ENCODE measurements around the gene CAPN9.

CAPN9 gene

DNA sequence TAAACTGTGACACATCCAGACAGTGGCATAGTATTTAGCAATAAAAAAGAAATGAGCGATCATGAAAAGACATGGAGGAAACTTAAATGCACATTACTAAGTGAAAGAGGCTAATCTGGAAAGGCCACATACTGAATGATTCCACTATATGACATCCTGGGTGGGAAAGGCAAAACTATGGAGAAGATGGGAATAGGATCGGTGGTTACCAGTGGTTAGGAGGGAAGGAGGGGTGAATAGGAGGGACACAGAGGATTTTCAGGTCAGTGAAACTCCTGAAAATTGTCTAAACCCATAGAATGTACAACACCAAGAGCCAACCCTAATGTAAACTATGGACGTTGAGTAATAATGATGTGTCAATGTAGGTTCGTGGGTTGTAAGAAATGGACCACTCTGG lies 47.1 kb upstream of the CAPN9 start:
- no peaks in the 10 kb centered on the region for H3K9me3 ChIP-seq (ENCODE audit: control insufficient read depth, insufficient read depth, low read depth, low read length)
- ChIA-PET POLR2A (no interaction called here), CTCF (no interaction called here)
- TF ChIP-seq IKZF3 (tag by site-specific recombination; IDR thresholded peaks at IDR 0.05): no peak
- no peak for TF ChIP-seq PRDM10 (tag by site-specific recombination; IDR thresholded peaks at IDR 0.05)
- no peak for TF ChIP-seq ZNF26 (tag by site-specific recombination; IDR thresholded peaks at IDR 0.05)
- no peak overlapping the region for H3K4me3 ChIP-seq (ENCODE audit: low read depth, low read length)
- no peak overlapping the region for H3K27ac ChIP-seq (ENCODE audit: extremely low read depth, low read depth, low read length)
- no peaks in the 10 kb centered on the region for H3K36me3 ChIP-seq (ENCODE audit: control insufficient read depth in 2 of 2, insufficient read depth in 1 of 2, low read length in 2 of 2)
- H3K4me1 ChIP-seq (ENCODE audit: control insufficient read depth, insufficient read depth, low read length): no peaks in the 10 kb centered on the region

DNA sequence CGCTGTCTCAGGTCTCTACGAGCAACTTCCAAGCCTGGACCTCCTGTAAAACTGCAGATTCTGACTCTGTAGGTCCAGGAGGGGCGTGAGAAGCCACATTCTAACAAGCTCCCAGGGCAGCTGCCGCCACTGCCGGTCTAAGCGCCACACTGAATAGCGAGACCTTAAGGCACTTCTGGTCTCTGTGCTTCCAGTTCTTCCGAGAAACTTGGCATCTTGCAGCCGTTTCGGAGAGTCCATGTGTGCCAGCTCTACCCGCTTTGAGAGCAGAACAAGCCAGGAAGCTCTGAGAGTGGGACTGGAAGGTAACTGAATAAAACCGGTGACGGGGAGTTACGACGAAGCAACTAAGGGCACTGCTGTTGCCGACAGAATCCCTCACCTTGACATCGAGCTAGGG lies 45.8 kb upstream of the CAPN9 start:
- H3K4me3 ChIP-seq (ENCODE audit: low read depth, low read length): no peak overlapping the region
- TF ChIP-seq ZBTB1 (tag by site-specific recombination; IDR thresholded peaks at IDR 0.05): no peak
- TF ChIP-seq, protein P1, sequence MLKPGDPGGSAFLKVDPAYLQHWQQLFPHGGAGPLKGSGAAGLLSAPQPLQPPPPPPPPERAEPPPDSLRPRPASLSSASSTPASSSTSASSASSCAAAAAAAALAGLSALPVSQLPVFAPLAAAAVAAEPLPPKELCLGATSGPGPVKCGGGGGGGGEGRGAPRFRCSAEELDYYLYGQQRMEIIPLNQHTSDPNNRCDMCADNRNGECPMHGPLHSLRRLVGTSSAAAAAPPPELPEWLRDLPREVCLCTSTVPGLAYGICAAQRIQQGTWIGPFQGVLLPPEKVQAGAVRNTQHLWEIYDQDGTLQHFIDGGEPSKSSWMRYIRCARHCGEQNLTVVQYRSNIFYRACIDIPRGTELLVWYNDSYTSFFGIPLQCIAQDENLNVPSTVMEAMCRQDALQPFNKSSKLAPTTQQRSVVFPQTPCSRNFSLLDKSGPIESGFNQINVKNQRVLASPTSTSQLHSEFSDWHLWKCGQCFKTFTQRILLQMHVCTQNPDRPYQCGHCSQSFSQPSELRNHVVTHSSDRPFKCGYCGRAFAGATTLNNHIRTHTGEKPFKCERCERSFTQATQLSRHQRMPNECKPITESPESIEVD (tag by site-specific recombination; IDR thresholded peaks at IDR 0.05): no peak
- no peak for TF ChIP-seq ZNF433 (tag by site-specific recombination; IDR thresholded peaks at IDR 0.05; ENCODE audit: low read depth)
- TF ChIP-seq ZNF623 (tag by site-specific recombination; IDR thresholded peaks at IDR 0.05): no peak
- no peak for TF ChIP-seq ZNF654 (tag by site-specific recombination; IDR thresholded peaks at IDR 0.05; ENCODE audit: low read depth)
- TF ChIP-seq ZBTB21 (tag by site-specific recombination; IDR thresholded peaks at IDR 0.05): no peak
- TF ChIP-seq ZNF600 (tag by site-specific recombination; IDR thresholded peaks at IDR 0.05): no peak
- TF ChIP-seq TCF7L2 (IDR thresholded peaks at IDR 0.05; ENCODE audit: borderline replicate concordance, low read depth, low read length): no peak
- no peak for TF ChIP-seq HOXA7 (CRISPR knock-in tag; IDR thresholded peaks at IDR 0.05; ENCODE audit: borderline replicate concordance)
- no peak for TF ChIP-seq ZNF138 (tag by site-specific recombination; IDR thresholded peaks at IDR 0.05; ENCODE audit: borderline replicate concordance)
- TF ChIP-seq, protein P2, sequence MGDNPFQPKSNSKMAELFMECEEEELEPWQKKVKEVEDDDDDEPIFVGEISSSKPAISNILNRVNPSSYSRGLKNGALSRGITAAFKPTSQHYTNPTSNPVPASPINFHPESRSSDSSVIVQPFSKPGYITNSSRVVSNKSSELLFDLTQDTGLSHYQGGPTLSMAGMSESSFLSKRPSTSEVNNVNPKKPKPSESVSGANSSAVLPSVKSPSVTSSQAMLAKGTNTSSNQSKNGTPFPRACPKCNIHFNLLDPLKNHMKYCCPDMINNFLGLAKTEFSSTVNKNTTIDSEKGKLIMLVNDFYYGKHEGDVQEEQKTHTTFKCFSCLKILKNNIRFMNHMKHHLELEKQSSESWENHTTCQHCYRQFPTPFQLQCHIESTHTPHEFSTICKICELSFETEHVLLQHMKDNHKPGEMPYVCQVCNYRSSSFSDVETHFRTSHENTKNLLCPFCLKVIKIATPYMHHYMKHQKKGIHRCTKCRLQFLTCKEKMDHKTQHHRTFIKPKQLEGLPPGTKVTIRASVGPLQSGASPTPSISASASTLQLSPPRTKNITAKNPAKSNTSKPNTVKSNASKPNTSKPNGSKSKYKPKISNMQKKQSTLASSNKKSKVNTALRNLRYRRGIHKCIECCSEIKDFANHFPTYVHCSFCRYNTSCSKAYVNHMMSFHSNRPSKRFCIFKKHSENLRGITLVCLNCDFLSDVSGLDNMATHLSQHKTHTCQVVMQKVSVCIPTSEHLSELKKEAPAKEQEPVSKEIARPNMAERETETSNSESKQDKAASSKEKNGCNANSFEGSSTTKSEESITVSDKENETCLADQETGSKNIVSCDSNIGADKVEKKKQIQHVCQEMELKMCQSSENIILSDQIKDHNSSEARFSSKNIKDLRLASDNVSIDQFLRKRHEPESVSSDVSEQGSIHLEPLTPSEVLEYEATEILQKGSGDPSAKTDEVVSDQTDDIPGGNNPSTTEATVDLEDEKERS (tag by site-specific recombination; IDR thresholded peaks at IDR 0.05): no peak
- TF ChIP-seq GFI1B (tag by site-specific recombination; IDR thresholded peaks at IDR 0.05): no peak
- TF ChIP-seq ZNF521 (tag by site-specific recombination; IDR thresholded peaks at IDR 0.05): no peak
- no peak for TF ChIP-seq ZNF510 (tag by site-specific recombination; IDR thresholded peaks at IDR 0.05; ENCODE audit: insufficient replicate concordance)
- TF ChIP-seq BCL6B (tag by site-specific recombination; IDR thresholded peaks at IDR 0.05): no peak
- no peak for TF ChIP-seq ZNF692 (tag by site-specific recombination; IDR thresholded peaks at IDR 0.05)
- CTCF ChIA-PET: interaction anchor here (1.3 kb wide), 1 partner anchor 36 kb away, joined by 3 read pairs; no protein-coding TSS in a partner anchor
- H3K27ac ChIP-seq (ENCODE audit: extremely low read depth, low read depth, low read length): no peak overlapping the region
- H3K36me3 ChIP-seq (ENCODE audit: control insufficient read depth in 2 of 2, insufficient read depth in 1 of 2, low read length in 2 of 2): no peaks in the 10 kb centered on the region
- H3K9me3 ChIP-seq (ENCODE audit: control insufficient read depth, insufficient read depth, low read depth, low read length): no peaks in the 10 kb centered on the region
- POLR2A ChIA-PET: no interaction called here
- no peaks in the 10 kb centered on the region for H3K4me1 ChIP-seq (ENCODE audit: control insufficient read depth, insufficient read depth, low read length)
